HG02840 (cell line): ENCODE data around the gene SPRR2F.

ENCODE experiments used
- ATAC-seq: cut with Tn5 transposase; IDR thresholded peaks from one replicate; pipeline ENCODE4 v1.9.1; 2021; ENCODE audit warnings: mild to moderate bottlenecking, moderate library complexity, moderate number of reproducible peaks; ENCODE audit not compliant: unreplicated experiment, low FRiP score

SPRR2F gene

DNA sequence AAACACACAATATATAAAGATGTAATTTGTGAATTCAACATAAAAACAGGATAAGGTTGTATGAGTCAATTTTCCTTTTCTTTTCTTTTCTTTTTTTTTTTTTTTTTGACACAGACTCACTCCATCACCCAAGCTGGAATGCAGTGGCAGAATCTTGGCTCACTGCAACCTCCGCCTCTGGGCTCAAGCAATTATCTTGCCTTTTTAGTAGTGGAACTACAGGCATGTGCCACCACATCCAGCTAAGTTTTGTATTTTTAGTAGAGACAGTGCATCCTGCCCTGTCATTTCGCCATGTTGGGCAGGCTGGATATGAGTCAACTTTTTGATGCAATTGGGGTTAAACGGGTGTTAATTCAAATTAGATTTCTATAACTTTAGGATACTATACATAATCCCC is 31.6 kb downstream of the SPRR2F start:
- ATAC-seq: no peak

GRCh38 chr1:153072806-153073726 is 40.2 kb downstream of the SPRR2F start:
- ATAC-seq: no peak

- ATAC-seq: no peak
Observed at GRCh38 chr1:153071511-153071910, 41.8 kb downstream of the SPRR2F start, which contains the start of gene SPRR2B. Gene SPRR2B (minus strand): TSS chr1:153071611. CDS start chr1:153070839, 772 bp downstream.

DNA sequence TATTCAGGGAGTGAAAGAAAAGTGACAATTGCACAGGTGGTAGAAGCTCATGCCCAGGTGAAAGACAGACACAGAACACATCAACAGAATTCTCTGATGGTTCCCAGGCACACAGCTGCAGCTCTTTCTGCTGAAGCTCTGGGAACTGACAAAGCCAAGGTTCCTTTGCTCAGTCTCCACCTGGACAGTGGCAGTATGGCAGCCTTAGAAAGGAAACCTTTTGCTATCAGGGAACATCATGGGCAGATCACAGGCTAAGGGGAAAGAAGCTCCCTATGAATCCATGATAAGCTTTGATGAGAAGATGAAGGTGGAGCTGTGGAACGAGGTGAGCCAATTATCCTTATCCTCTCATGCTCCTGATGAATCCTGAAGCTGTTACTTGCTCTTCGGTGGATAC is 43.1 kb downstream of the SPRR2F start:
- no peak for ATAC-seq
